ENCODE results near the gene VEPH1.

GRCh38 chr3:157306502-157306901, 196.7 kb downstream of the VEPH1 start:
- TF ChIP-seq, protein P1, sequence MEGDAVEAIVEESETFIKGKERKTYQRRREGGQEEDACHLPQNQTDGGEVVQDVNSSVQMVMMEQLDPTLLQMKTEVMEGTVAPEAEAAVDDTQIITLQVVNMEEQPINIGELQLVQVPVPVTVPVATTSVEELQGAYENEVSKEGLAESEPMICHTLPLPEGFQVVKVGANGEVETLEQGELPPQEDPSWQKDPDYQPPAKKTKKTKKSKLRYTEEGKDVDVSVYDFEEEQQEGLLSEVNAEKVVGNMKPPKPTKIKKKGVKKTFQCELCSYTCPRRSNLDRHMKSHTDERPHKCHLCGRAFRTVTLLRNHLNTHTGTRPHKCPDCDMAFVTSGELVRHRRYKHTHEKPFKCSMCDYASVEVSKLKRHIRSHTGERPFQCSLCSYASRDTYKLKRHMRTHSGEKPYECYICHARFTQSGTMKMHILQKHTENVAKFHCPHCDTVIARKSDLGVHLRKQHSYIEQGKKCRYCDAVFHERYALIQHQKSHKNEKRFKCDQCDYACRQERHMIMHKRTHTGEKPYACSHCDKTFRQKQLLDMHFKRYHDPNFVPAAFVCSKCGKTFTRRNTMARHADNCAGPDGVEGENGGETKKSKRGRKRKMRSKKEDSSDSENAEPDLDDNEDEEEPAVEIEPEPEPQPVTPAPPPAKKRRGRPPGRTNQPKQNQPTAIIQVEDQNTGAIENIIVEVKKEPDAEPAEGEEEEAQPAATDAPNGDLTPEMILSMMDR (IDR thresholded peaks at IDR 0.05; ENCODE audit: low read depth, low read length): no peak
- no peak for TF ChIP-seq EZH2phosphoT487 (IDR thresholded peaks at IDR 0.05; ENCODE audit: low read depth)
